Loucy (cell line): ENCODE data around the gene PLA2G2C.

ENCODE experiments used
- EZH2phosphoT487 ChIP-seq: fragments of 200-600 bp; IDR thresholded peaks from 2 replicates; pipeline ENCODE4 v1.6.1; 2018; ENCODE audit warnings: antibody characterized with exemption, mild to moderate bottlenecking, moderate library complexity, borderline replicate concordance
- TF ChIP-seq, protein P1 (sequence below): fragments of 200-600 bp; sonication (generic); conservative IDR thresholded peaks from 2 replicates; pipeline ENCODE4 v1.5.1; 2014; ENCODE audit warnings: mild to moderate bottlenecking, antibody characterized with exemption, low read length

DNA sequence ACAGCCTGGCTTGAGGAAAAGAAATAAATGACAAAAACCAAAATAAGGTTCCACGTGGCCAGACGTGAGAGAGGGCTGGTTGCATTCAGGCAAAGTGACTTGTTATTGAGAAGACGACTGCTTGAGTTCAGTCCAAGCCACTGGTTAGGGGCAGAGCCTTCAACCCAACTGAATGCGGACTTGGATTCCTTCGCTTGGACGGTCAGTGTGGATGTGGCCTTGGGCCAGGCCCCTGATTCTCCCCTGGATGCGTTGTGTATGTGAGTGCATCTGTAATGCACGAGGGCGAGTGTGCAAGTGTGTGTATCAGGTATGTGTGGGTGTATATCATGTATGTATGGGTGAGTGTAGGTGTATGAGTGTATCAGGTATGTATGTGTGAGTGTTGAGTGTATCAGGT is 45.3 kb downstream of the PLA2G2C start:
- no peak for TF ChIP-seq EZH2phosphoT487
- TF ChIP-seq, protein P1, sequence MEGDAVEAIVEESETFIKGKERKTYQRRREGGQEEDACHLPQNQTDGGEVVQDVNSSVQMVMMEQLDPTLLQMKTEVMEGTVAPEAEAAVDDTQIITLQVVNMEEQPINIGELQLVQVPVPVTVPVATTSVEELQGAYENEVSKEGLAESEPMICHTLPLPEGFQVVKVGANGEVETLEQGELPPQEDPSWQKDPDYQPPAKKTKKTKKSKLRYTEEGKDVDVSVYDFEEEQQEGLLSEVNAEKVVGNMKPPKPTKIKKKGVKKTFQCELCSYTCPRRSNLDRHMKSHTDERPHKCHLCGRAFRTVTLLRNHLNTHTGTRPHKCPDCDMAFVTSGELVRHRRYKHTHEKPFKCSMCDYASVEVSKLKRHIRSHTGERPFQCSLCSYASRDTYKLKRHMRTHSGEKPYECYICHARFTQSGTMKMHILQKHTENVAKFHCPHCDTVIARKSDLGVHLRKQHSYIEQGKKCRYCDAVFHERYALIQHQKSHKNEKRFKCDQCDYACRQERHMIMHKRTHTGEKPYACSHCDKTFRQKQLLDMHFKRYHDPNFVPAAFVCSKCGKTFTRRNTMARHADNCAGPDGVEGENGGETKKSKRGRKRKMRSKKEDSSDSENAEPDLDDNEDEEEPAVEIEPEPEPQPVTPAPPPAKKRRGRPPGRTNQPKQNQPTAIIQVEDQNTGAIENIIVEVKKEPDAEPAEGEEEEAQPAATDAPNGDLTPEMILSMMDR, result no peak
